Right ventricle myocardium superior (tissue), 1 donor: ENCODE results near the gene CD163. TPM values are rescaled to one million over a fixed set of nuclear protein-coding genes. Genes with fewer than 3 reads are reported as not detected.
"Not testable (repeated sequence)": the region's sequence is repeated elsewhere in the genome, so short reads cannot be mapped to it uniquely, and the experiment has no call there.

Experiments
- ATAC-seq: fragments of 200-7000 bp; cut with Tn5 transposase; one replicate; pipeline ENCODE4 v1.9.1; 2020; ENCODE audit warnings: mild to moderate bottlenecking; ENCODE audit not compliant: poor library complexity
- DNase-seq: peaks from one replicate; pipeline ENCODE4 v3.0.0-alpha.2; 2020
- intact Hi-C: fragments of 100-400 bp; cut with DNase I; formaldehyde crosslinking; loops from one replicate; pipeline ENCODE4 v1.11.2; 2022
- long read RNA-seq: library from polyadenylated mRNA; unstranded; transcript quantifications from one replicate; pipeline ENCODE4 v2.0.0, GENCODE V29; 2021
- total RNA-seq: library from RNA; stranded (reverse); fragmentation: NEBNext Ultra II Directional; extraction: Animal tissue kit (Norgen Biotek cat#: 25700); gene quantifications from one replicate; pipeline ENCODE4 v1.2.1, GENCODE V29; 2021
- donor health status: DM: no; HTN: yes; CAD: no; lungs with severe emphysema.

CD163 gene
- 72.0 TPM for total RNA-seq
- long read RNA-seq, full-length matches to known transcripts = 25 of 36 reads
- long read RNA-seq, partial matches to known transcripts = 9 of 36 reads
- long read RNA-seq, other reads (novel, unspliced or antisense) = 2 of 36 reads

DNA sequence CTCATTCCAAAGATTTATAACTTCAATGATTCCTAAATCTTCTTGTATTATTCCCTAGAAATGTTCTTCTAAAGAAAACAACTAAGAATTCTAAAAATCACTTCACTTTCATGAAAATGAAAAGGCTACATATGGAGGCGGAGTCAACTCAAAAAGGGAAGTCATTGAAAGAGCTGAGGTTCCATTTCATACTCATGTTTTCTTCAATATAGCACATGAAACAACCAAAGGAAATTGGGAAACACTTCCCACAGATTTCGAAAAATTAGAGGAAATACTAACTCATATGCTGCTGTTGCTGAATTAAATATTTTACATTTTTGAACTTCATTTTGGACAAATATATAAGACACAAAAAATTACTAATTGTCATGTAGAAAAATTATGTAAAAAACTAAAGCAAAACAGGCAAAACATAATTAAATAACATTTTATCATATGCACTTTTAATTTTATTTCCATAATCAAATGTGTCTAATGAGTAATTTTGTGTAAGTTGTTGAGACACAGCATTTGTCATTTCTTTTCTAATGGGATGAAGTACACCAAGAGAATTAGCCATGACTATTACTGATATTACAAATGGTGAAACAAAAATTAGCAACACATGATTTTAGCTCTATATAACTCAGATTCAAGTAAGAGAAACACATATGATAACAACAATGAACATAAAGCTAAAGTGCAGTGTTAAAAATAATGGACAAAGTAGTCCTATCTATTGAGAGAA is at the start of gene CD163:
Gene CD163 (minus strand): TSS at position 92 of the 730 bp plus-strand sequence. CDS start 87 bp downstream, at position 5.
- intact Hi-C loops = no loop called here
- no peak for DNase-seq
- ATAC-seq = peak; percentile 63

DNA sequence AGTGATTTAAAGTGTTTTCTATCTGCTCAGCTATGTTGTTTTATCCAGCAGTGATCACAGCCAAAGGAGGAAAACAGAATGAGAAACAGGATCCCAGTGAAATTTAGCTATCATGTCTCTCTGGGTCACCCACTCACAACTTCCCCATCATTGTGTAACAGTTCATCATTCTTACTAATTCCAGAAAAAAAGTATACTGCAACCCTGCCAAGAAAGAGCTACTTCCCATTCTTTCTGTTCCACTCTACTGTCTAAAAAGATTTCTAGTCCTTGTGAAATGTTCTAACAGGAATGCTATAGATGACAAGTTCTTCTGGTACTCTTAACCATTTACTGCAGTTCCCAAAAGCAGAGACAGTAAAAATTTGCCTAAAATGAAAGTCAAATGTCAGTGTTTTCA is 39.2 kb upstream of the CD163 start:
- DNase-seq (no peak), ATAC-seq (peak; percentile 68)
- intact Hi-C loops = no loop called here

- ATAC-seq = no peak
- intact Hi-C loops = no loop called here
- no peak for DNase-seq
These were observed 38.5 kb upstream of the CD163 start for GRCh38 chr12:7542046-7542445.

- DNase-seq (no peak), ATAC-seq (no peak)
- intact Hi-C loops = no loop called here
These were observed 10.8 kb upstream of the CD163 start for GRCh38 chr12:7514416-7514815.

DNA sequence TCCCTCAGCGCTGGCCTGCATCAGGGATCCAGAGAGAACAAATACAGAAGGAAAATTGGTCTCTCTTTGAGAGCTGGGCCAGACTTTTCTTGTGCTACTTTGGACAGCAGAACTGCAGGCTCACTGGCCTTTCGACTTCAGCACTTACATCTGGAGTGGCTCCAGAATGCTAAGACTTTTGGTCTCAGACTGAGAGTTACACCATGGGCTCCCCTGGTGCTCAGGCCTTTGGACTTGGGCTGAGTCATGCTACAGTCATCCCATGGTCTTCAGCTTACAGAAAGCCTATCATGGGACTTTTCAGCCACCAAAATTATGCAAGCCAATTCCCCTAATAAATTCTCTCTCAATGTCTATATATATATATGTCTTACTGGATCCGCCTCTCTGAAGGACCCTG is 9.0 kb upstream of the CD163 start:
- intact Hi-C loops = no loop called here
- no peak for DNase-seq
- ATAC-seq = peak; percentile 22

DNA sequence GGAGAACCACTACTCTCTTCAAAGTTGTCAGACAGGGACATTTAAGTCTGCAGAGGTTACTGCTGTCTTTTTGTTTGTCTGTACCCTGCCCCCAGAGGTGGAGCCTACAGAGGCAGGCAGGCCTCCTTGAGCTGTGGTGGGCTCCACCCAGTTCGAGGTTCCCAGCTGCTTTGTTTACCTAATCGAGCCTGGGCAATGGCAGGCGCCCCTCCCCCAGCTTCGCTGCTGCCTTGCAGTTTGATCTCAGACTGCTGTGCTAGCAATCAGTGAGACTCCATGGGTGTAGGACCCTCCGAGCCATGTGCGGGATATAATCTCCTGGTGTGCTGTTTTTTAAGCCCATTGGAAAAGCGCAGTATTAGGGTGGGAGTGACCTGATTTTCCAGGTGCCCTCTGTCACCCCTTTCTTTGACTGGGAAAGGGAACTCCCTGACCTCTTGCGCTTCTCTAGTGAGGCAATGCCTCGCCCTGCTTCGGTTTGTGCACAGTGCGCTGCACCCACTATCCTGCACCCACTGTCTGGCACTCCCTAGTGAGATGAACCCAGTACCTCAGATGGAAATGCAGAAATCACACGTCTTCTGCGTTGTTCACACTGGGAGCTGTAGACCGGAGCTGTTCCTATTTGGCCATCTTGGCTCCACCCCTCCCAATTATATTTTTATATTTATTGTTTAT is 6.4 kb upstream of the CD163 start:
- DNase-seq, ATAC-seq, intact Hi-C loops: not testable (repeated sequence)

- intact Hi-C loops = no loop called here
- DNase-seq (no peak), ATAC-seq (no peak)
These were observed 965 bp downstream of the CD163 start for GRCh38 chr12:7502612-7503011.

GRCh38 chr12:7501031-7501588 is 2.5 kb downstream of the CD163 start:
- intact Hi-C loops = no loop called here
- DNase-seq (no peak), ATAC-seq (peak; percentile 13)

DNA sequence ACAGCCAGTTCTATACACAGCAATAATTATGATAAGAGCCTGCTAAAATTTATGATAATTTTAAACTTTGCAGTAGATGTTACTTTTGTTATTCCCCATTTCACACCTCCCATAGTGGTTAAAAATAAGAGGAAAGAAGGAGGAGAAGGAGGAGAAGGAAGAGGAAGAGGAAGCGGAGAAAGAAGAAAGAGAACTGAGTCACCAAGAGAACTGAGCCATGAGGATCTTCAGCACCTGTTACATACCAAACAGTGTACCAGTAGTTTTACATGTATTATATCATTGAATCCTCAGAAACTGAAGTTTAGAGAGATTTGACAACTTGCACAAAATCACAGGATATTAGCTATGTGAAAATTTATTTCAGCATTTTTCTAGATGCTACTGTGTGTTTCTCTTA is 3.9 kb downstream of the CD163 start:
- ATAC-seq = peak; percentile 27
- no peak for DNase-seq
- intact Hi-C loops = no loop called here

DNA sequence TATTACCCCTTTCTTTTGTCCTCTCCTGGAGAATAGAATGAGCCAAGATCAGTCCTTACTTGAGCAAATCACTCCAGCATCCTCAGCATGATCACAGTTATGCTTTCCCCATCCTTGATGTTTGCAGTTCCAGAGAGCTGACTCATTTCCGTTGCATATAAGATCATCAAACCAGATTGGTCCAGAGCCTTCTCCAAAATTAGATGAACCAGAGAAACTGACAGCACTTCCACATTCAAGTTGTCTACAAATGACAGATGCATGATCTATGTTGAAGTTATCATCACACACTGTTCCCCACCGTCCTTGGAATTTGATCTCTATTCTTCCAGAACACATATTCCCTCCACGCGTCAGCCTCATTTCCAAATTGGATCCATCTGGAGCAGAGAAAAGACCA is 4.8 kb downstream of the CD163 start:
- peak; percentile 53 for ATAC-seq
- DNase-seq = no peak
- intact Hi-C loops = no loop called here

DNA sequence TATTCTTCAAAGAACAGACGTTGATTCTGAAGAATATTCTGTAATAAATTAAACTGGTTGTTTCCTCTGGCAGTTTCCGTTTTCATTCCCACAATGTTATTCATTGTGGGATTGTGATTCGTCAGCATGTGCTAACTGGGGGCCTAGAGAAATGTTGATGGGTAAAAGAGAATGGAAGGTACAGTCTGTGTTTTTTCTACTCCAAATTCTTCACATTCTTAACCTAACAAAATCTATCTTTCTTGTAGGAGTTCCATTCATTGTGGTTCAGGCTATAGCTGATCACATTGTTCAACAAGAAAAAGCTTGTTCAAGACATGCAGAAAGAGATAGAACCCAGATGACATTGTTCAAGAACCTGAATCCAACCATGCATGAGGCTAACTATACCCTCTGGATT is 5.9 kb downstream of the CD163 start:
- no peak for ATAC-seq
- intact Hi-C loops = no loop called here

DNA sequence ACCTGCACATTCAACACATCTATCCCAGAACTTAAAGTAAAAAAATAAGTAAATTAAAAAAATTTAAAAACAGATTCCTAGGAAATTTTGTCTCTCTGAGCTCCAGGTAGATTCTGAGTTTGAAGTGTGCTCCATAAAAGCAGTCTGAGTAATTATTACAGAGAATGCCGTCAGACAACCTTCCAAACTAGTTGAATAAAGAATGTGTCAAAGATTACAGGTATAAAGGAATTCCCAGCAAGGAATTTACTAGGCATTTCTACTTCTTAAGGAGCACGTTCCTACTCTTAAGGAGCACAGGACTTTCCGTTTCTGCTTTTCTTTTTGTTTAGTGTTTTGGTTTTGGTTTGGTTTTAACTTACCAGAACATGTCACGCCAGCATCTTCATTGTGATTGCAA is 7.1 kb downstream of the CD163 start:
- DNase-seq = no peak
- intact Hi-C loops = no loop called here
- no peak for ATAC-seq

More for the DNA sequence above, 5.9 kb downstream of the CD163 start:
- DNase-seq = no peak

DNA sequence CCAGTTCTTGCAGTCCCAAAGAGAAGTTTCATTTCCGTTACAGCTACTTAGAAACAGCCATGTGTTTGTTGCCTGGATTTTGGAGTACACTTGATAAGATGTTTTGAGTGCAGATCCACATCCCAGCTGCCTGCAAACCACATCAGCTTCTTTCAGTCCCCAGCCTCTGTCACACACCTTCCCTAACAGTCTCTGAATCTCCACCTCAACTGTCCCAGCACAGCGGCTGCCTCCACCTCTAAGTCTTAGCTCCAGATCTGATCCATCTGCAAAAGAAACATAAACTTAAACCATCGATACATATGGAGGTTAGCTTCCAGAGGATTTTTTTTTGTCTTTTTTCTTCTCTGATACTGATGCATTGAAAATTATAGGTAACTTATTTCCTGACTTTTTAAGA is 8.4 kb downstream of the CD163 start:
- DNase-seq (no peak), ATAC-seq (no peak)
- intact Hi-C loops = no loop called here

DNA sequence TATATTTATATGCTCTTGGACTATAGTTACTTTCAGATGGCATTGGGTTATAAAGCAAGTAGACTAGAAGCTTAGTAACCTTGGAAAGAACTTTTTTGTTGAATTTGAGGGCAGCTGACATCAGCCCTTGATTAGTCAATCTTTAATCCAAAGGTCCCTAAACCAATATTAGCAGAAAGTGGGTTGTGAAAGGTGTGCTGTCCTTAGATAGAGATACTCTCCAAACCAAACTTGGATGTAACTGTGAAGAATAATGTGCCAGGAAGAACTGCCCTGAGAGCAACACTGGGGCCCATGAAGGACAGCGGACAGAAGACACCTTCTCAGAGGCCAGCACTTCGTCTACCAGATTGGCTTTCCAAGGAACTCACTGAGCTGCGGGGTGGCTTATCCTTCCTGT is 10.6 kb downstream of the CD163 start:
- intact Hi-C loops = no loop called here
- DNase-seq (no peak), ATAC-seq (no peak)

DNA sequence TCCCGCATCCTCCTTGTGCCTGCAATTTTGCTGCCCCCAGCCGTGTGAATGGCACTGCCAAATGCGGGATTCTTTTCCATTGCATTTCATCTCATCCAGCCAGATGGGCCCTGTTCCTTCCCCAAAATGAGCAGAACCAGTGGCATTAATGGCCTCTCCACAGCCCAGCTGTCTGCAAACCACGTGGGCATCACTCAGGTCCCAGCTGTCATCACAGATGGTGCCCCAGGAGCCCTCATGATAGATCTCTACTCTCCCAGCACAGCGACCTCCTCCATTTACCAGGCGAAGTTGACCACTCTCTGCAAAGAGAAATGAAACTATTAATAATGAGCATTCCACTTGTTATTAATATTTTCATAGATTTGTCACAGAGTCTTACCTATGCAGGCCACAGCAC is 17.1 kb downstream of the CD163 start:
- intact Hi-C loops = no loop called here
- no peak for ATAC-seq
- DNase-seq = no peak

DNA sequence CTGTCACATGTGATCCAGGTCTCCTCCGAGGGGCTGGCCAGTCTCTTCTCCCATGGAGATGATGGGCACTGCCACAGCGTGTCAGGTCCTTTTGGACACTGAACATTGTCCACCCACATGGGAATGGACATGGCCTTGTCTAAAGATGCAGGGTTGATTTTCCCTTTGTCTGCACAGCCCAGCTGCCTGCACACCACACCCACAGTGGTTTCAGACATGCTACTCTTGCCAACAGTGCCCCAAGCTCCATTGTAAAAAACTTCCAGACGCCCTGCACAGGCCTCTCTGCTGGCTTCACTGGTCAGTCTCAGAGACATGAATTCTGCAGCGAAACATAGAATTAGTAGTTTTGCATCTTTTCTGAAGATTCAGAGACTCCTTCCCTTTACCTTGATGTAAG is 18.5 kb downstream of the CD163 start:
- ATAC-seq (no peak), DNase-seq (no peak)
- intact Hi-C loops = no loop called here

GRCh38 chr12:7483343-7483742 is 20.2 kb downstream of the CD163 start:
- ATAC-seq (no peak), DNase-seq (peak; percentile 3)
- intact Hi-C loops = no loop called here

GRCh38 chr12:7479771-7480170 is 23.8 kb downstream of the CD163 start:
- ATAC-seq (no peak), DNase-seq (no peak)
- intact Hi-C loops = no loop called here

- ATAC-seq = no peak
- no peak for DNase-seq
- intact Hi-C loops = no loop called here
These were observed 31.5 kb downstream of the CD163 start for GRCh38 chr12:7472060-7472459.
